ENCODE data around the gene MYH3.

Gene MYH3

DNA sequence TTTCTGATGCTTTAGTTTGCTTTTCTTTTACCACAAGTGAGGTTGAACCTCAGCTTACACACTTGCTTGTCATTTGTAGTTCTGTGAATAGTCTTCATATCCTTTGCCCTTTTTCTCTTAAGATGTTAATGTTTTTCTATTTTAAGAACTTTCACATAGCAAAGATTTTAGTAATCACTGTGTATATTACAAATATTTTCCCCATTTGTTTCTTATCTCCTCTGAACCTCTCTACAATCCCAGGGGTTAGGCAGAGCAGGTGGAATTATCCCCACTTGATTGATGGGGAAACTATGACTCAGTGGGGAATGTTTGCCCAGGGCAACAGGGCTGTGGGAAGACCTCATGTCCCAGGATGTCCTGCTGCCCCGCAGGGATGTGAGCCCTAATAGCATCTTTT is 11.7 kb upstream of the MYH3 start:
- Histone ChIP-seq H3K9ac (no peak overlapping the region), H4K20me1 (ENCODE audit: insufficient read depth) (no peaks in the 10 kb centered on the region), H3K27me3 (ENCODE audit: insufficient read depth, low read depth) (no peaks in the 10 kb centered on the region), H3K4me1 (ENCODE audit: low read depth, poor library complexity, severe bottlenecking) (no peaks in the 10 kb centered on the region), H3K79me2 (ENCODE audit: insufficient read depth, low read depth) (no peaks in the 10 kb centered on the region), H3K36me3 (ENCODE audit: insufficient read depth) (no peaks in the 10 kb centered on the region), H2AFZ (ENCODE audit: low read depth) (no peak overlapping the region), H3K4me2 (no peak overlapping the region), H3K27ac (no peak overlapping the region), H3K4me3 (IDR thresholded peaks at IDR 0.05; ENCODE audit: insufficient read depth, low read depth, low read length) (no peak overlapping the region)
- TF ChIP-seq, protein P1, sequence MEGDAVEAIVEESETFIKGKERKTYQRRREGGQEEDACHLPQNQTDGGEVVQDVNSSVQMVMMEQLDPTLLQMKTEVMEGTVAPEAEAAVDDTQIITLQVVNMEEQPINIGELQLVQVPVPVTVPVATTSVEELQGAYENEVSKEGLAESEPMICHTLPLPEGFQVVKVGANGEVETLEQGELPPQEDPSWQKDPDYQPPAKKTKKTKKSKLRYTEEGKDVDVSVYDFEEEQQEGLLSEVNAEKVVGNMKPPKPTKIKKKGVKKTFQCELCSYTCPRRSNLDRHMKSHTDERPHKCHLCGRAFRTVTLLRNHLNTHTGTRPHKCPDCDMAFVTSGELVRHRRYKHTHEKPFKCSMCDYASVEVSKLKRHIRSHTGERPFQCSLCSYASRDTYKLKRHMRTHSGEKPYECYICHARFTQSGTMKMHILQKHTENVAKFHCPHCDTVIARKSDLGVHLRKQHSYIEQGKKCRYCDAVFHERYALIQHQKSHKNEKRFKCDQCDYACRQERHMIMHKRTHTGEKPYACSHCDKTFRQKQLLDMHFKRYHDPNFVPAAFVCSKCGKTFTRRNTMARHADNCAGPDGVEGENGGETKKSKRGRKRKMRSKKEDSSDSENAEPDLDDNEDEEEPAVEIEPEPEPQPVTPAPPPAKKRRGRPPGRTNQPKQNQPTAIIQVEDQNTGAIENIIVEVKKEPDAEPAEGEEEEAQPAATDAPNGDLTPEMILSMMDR (conservative IDR thresholded peaks at IDR 0.05; ENCODE audit: low read depth, low read length) = no peak

DNA sequence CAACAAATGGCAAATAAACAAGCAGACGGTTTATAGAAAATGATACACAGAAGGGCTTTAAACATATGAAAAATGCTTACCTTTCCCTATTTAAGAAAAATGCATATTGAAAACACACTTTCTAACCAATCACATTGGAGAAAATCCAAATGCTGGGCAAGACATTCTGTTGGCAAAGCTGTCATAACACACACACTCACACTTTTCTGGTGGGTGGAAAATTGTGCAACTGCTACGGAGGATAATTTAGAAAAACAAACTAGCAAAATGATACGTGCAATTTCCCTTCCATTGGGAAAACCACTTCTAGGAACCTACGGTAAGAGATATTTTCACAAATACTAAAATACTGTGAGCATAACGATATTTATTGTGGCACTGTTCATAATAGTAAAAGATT is 9.8 kb upstream of the MYH3 start:
- no peaks in the 10 kb centered on the region for H3K27me3 ChIP-seq (ENCODE audit: insufficient read depth, low read depth)

DNA sequence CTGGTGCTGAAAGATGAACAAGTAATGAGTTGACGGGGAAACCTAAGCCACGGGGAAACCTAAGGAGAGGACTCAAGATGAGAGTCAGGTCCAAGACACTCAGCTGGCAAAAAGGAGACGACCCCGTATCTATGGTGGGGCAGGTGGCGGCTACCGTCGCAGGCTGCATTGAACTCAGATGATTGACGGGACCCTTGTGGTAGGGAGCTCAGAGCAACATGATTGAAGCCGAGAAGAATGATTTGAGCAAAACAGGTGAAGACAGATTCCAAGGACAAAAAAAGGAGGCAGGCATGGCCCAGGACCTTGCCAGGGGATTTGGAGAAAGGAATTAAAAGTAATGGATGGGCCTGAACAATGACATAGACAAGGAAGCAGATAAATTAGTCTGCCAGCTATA is 7.5 kb upstream of the MYH3 start:
- TF ChIP-seq, protein P1 (conservative IDR thresholded peaks at IDR 0.05; ENCODE audit: low read depth, low read length) = no peak
- H3K27ac ChIP-seq = no peak overlapping the region
- H2AFZ ChIP-seq (ENCODE audit: low read depth) = no peak overlapping the region
- no peaks in the 10 kb centered on the region for H4K20me1 ChIP-seq (ENCODE audit: insufficient read depth)
- H3K4me2 ChIP-seq = no peak overlapping the region
- no peaks in the 10 kb centered on the region for H3K4me1 ChIP-seq (ENCODE audit: low read depth, poor library complexity, severe bottlenecking)
- H3K36me3 ChIP-seq (ENCODE audit: insufficient read depth) = no peaks in the 10 kb centered on the region
- no peak overlapping the region for H3K9ac ChIP-seq
- H3K79me2 ChIP-seq (ENCODE audit: insufficient read depth, low read depth) = no peaks in the 10 kb centered on the region
- H3K27me3 ChIP-seq (ENCODE audit: insufficient read depth, low read depth) = no peaks in the 10 kb centered on the region
- no peak overlapping the region for H3K4me3 ChIP-seq (IDR thresholded peaks at IDR 0.05; ENCODE audit: insufficient read depth, low read depth, low read length)

More for the DNA sequence above, 9.8 kb upstream of the MYH3 start:
- H3K4me2 ChIP-seq = no peak overlapping the region
- H3K4me1 ChIP-seq (ENCODE audit: low read depth, poor library complexity, severe bottlenecking) = no peaks in the 10 kb centered on the region
- H3K36me3 ChIP-seq (ENCODE audit: insufficient read depth) = no peaks in the 10 kb centered on the region
- H2AFZ ChIP-seq (ENCODE audit: low read depth) = no peak overlapping the region
- no peak overlapping the region for H3K9ac ChIP-seq
- no peak overlapping the region for H3K4me3 ChIP-seq (IDR thresholded peaks at IDR 0.05; ENCODE audit: insufficient read depth, low read depth, low read length)
- TF ChIP-seq, protein P1 (conservative IDR thresholded peaks at IDR 0.05; ENCODE audit: low read depth, low read length) = no peak
- H3K27ac ChIP-seq = no peak overlapping the region
- H4K20me1 ChIP-seq (ENCODE audit: insufficient read depth) = no peaks in the 10 kb centered on the region
- H3K79me2 ChIP-seq (ENCODE audit: insufficient read depth, low read depth) = no peaks in the 10 kb centered on the region

DNA sequence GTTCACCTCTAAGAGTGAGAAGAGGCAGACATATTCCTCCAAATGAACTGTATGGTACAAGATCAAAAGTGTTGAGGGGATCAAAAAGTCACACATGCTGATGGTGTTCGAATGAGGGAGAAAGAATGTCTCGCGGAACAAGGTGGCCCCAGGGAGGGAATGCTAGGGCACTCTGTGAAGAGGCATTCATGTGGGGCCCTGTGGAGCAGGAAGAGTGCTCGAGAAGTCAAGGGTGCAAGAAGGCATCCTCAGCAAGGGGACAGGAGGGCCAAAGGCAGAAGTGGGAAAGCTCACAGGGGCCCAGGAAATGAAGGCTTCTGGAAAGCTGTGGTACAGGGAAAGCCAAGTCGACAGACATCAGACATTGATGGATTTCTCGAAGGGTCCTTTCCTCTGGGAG is 6.1 kb upstream of the MYH3 start:
- Histone ChIP-seq H3K36me3 (ENCODE audit: insufficient read depth) (no peaks in the 10 kb centered on the region), H2AFZ (ENCODE audit: low read depth) (no peak overlapping the region), H3K4me2 (no peak overlapping the region), H3K27me3 (ENCODE audit: insufficient read depth, low read depth) (no peaks in the 10 kb centered on the region), H3K27ac (no peak overlapping the region), H3K9ac (no peak overlapping the region), H4K20me1 (ENCODE audit: insufficient read depth) (no peaks in the 10 kb centered on the region), H3K4me1 (ENCODE audit: low read depth, poor library complexity, severe bottlenecking) (no peaks in the 10 kb centered on the region), H3K4me3 (IDR thresholded peaks at IDR 0.05; ENCODE audit: insufficient read depth, low read depth, low read length) (no peak overlapping the region), H3K79me2 (ENCODE audit: insufficient read depth, low read depth) (no peaks in the 10 kb centered on the region)
- TF ChIP-seq, protein P1 (conservative IDR thresholded peaks at IDR 0.05; ENCODE audit: low read depth, low read length) = no peak

Data from KMS-11 (cell line).